CD14-positive monocyte (primary cell): ENCODE data around the gene TCTN1. TPM values are rescaled to one million over a fixed set of nuclear protein-coding genes. Genes with fewer than 3 reads are reported as not detected.
A peak's percentile ranks its signal among the peaks of the same experiment; 100 is the strongest.

Experiments
- DNase-seq, 3 donors: peaks; one replicate each; pipeline ENCODE4 v3.0.0-alpha.2; 2011 to 2022
- H2AFZ ChIP-seq: 2 replicates; pipeline ENCODE4 v1.6.0; 2012; ENCODE audit warnings: mild to moderate bottlenecking, low read depth, low read length, inconsistent platforms; ENCODE audit not compliant: insufficient read depth, poor library complexity, severe bottlenecking
- H3K27ac ChIP-seq, 2 donors: 1 replicate in 1 of 2; 2 replicates in 1 of 2; pipeline ENCODE4 v1.5.1; 2012 to 2013; ENCODE audit warnings: low read length in 2 of 2, control low read depth in 1 of 2, inconsistent platforms in 1 of 2, low read depth in 1 of 2, mild to moderate bottlenecking in 1 of 2
- H3K27me3 ChIP-seq, 2 donors: one replicate each; pipeline versions ENCODE4 v1.6.0 to v1.6.1; 2011 to 2013; ENCODE audit warnings: low read length in 2 of 2; ENCODE audit not compliant: control insufficient read depth in 2 of 2, insufficient read depth in 2 of 2
- H3K36me3 ChIP-seq, 2 donors: replicated peaks in 1 of 2; 1 replicate in 1 of 2; 2 replicates in 1 of 2; pipeline versions ENCODE4 v1.5.1 to v1.6.1; 2012 to 2013; ENCODE audit warnings: low read length in 2 of 2, control low read depth in 1 of 2, inconsistent platforms in 1 of 2, mild to moderate bottlenecking in 1 of 2; ENCODE audit not compliant: insufficient read depth in 2 of 2, control insufficient read depth in 1 of 2
- H3K4me1 ChIP-seq, 2 donors: 1 replicate in 1 of 2; 2 replicates in 1 of 2; pipeline versions ENCODE4 v1.5.1 to v1.6.1; 2012 to 2013; ENCODE audit warnings: low read length in 2 of 2, control low read depth in 1 of 2, inconsistent platforms in 1 of 2, mild to moderate bottlenecking in 1 of 2, moderate library complexity in 1 of 2; ENCODE audit not compliant: insufficient read depth in 2 of 2, control insufficient read depth in 1 of 2
- H3K4me2 ChIP-seq: replicated peaks from 2 replicates; pipeline ENCODE3; 2012; ENCODE audit warnings: low read length, moderate library complexity, mild to moderate bottlenecking; ENCODE audit not compliant: poor library complexity, severe bottlenecking; ENCODE audit errors: extremely low read depth
- H3K4me3 ChIP-seq, 3 experiments: fragments of 200-600 bp in 1 of 3; sonication (generic) in 1 of 3; replicated peaks in 1 of 3; 1 replicate in 2 of 3; 2 replicates in 1 of 3; pipeline ENCODE4 v1.5.1; 2011 to 2013; ENCODE audit warnings: low read length in 3 of 3, mild to moderate bottlenecking in 3 of 3, control low read depth in 2 of 3, low read depth in 2 of 3, inconsistent platforms in 1 of 3, moderate library complexity in 1 of 3
- H3K79me2 ChIP-seq: 2 replicates; pipeline ENCODE4 v1.6.0; 2012; ENCODE audit warnings: mild to moderate bottlenecking, control low read depth, inconsistent platforms, low read length, moderate library complexity; ENCODE audit not compliant: insufficient read depth
- H3K9ac ChIP-seq: 2 replicates; pipeline ENCODE4 v1.6.0; 2017; ENCODE audit warnings: low read length, mild to moderate bottlenecking; ENCODE audit not compliant: insufficient read depth, poor library complexity, severe bottlenecking
- H3K9me3 ChIP-seq, 2 donors: replicated peaks in 1 of 2; 1 replicate in 1 of 2; 2 replicates in 1 of 2; pipeline versions ENCODE4 v1.5.1 to v1.6.1; 2012 to 2013; ENCODE audit warnings: low read length in 2 of 2, control low read depth in 1 of 2; ENCODE audit not compliant: control insufficient read depth in 1 of 2, insufficient read depth in 1 of 2
- H4K20me1 ChIP-seq: 2 replicates; pipeline ENCODE4 v1.6.0; 2012; ENCODE audit warnings: mild to moderate bottlenecking, low read length, control low read depth, moderate library complexity; ENCODE audit not compliant: insufficient read depth
- H3K27ac Mint-ChIP-seq, 7 donors: one replicate each; pipeline ENCODE4 v1.8.0; 2020; ENCODE audit warnings: mild to moderate bottlenecking in 7 of 7, mixed read lengths in 7 of 7, moderate library complexity in 6 of 7, inconsistent platforms in 2 of 7
- H3K27me3 Mint-ChIP-seq, 3 donors: one replicate each; pipeline ENCODE4 v1.8.0; 2021 to 2022; ENCODE audit warnings: low read depth in 3 of 3, mild to moderate bottlenecking in 3 of 3, mixed read lengths in 3 of 3, moderate library complexity in 3 of 3, inconsistent platforms in 1 of 3
- H3K36me3 Mint-ChIP-seq, 2 donors: one replicate each; pipeline ENCODE4 v1.8.0; 2020; ENCODE audit warnings: mixed read lengths in 2 of 2, inconsistent platforms in 1 of 2, mild to moderate bottlenecking in 1 of 2
- H3K4me1 Mint-ChIP-seq: one replicate; pipeline ENCODE4 v1.8.0; 2020; ENCODE audit warnings: mild to moderate bottlenecking, mixed read lengths
- H3K4me3 Mint-ChIP-seq, 2 donors: one replicate each; pipeline ENCODE4 v1.8.0; 2020; ENCODE audit warnings: mild to moderate bottlenecking in 2 of 2, mixed read lengths in 2 of 2, moderate library complexity in 1 of 2
- H3K9me3 Mint-ChIP-seq, 7 donors: one replicate each; pipeline ENCODE4 v1.8.0; 2020 to 2022; ENCODE audit warnings: mixed read lengths in 7 of 7, mild to moderate bottlenecking in 6 of 7, moderate library complexity in 6 of 7, inconsistent platforms in 2 of 7
- WGBS: methylation state at CpG from one replicate; pipeline ENCODE4 v1.1.5; 2013; ENCODE audit warnings: missing lambda C conversion rate; ENCODE audit not compliant: insufficient coverage; 5-methylcytosine and 5-hydroxymethylcytosine counted together
- intact Hi-C, 2 donors: fragments of 100-400 bp; cut with micrococcal nuclease; formaldehyde crosslinking; loops; one replicate each; pipeline versions ENCODE4 v1.15.0 to v1.15.1; 2023
- polyA plus RNA-seq, 3 donors: library from polyadenylated mRNA; depleted of rRNA in 1 of 3; unstranded in 2 of 3; stranded (reverse) in 1 of 3; fragments of 300-500 nt in 2 of 3; fragments of >200 nt in 1 of 3; fragmentation: Illumina TruSeq in 2 of 3; gene quantifications; 1 replicate in 2 of 3; 2 replicates in 1 of 3; pipeline ENCODE4 v1.2.3, GENCODE V29; 2012 to 2021
- TF ChIP-seq, protein P1 (sequence below): fragments of 200-600 bp; IDR thresholded peaks from one replicate; pipeline ENCODE4 v1.8.0; 2022; ENCODE audit warnings: antibody characterized with exemption, mild to moderate bottlenecking

Gene TCTN1
- polyA plus RNA-seq, 3 donors, result 4.0 to 6.1 (median 4.5) TPM

GRCh38 chr12:110582276-110583136, 31.4 kb upstream of the TCTN1 start:
- Mint-ChIP-seq H3K27ac (peak overlapping the region; percentile 86 to 95 (median 91)), H3K27me3 (peaks cover 0 to 8% (median 0%) of the 10 kb centered on the region in 3 donors)

More at GRCh38 chr12:110582276-110583136, 31.4 kb upstream of the TCTN1 start:
- Mint-ChIP-seq H3K4me1 (peaks cover 73% of the 10 kb centered on the region), H3K36me3 (peaks cover 9 to 14% of the 10 kb centered on the region in 2 donors), H3K9me3 (peaks cover 0 to 2% (median 0%) of the 10 kb centered on the region in 7 donors), H3K4me3 (peak overlapping the region; percentile 97 to 98)
- Histone ChIP-seq H3K27ac (peak overlapping the region; percentile 80 to 91), H3K4me1 (peaks cover 65 to 75% of the 10 kb centered on the region in 2 donors), H3K9me3 (no peaks in the 10 kb centered on the region), H3K36me3 (no peaks in the 10 kb centered on the region), H3K27me3 (no peaks in the 10 kb centered on the region), H3K4me3 (peak overlapping the region; percentile 76 to 89 (median 77)), H2AFZ (peak overlapping the region; percentile 66), H3K4me2 (peak overlapping the region; percentile 95), H3K79me2 (peaks cover 59% of the 10 kb centered on the region), H3K9ac (peak overlapping the region; percentile 97), H4K20me1 (peaks cover 50% of the 10 kb centered on the region)
- WGBS, result under 1% methylated on average over 104 of the region's 104 CpGs
- intact Hi-C loops, result no loop called here
- peak; percentile 72 to 87 (median 77) for DNase-seq
- TF ChIP-seq, protein P1, sequence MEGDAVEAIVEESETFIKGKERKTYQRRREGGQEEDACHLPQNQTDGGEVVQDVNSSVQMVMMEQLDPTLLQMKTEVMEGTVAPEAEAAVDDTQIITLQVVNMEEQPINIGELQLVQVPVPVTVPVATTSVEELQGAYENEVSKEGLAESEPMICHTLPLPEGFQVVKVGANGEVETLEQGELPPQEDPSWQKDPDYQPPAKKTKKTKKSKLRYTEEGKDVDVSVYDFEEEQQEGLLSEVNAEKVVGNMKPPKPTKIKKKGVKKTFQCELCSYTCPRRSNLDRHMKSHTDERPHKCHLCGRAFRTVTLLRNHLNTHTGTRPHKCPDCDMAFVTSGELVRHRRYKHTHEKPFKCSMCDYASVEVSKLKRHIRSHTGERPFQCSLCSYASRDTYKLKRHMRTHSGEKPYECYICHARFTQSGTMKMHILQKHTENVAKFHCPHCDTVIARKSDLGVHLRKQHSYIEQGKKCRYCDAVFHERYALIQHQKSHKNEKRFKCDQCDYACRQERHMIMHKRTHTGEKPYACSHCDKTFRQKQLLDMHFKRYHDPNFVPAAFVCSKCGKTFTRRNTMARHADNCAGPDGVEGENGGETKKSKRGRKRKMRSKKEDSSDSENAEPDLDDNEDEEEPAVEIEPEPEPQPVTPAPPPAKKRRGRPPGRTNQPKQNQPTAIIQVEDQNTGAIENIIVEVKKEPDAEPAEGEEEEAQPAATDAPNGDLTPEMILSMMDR, result no peak
